ENCODE data around the gene PLA2G2D.

The PLA2G2D gene

GRCh38 chr1:20160034-20160433 lies 40.7 kb upstream of the PLA2G2D start:
- DNase-seq (ENCODE audit: low spot score), result no peak
- TF ChIP-seq CTCF (IDR thresholded peaks at IDR 0.05; ENCODE audit: borderline replicate concordance, control extremely low read depth, extremely low read depth, insufficient read depth, missing control alignments), result no peak
- in situ Hi-C loops (cut with MboI; ENCODE audit: low sequenced_read_pairs, unreplicated experiment), result loop anchor here (25.0 kb wide), 1 partner anchor 248 kb away; the partner anchor contains the start of gene PLA2G2E

- no peak for TF ChIP-seq CTCF (IDR thresholded peaks at IDR 0.05; ENCODE audit: borderline replicate concordance, control extremely low read depth, extremely low read depth, insufficient read depth, missing control alignments)
- no peak for DNase-seq (ENCODE audit: low spot score)
- in situ Hi-C loops (cut with MboI; ENCODE audit: low sequenced_read_pairs, unreplicated experiment), result loop anchor here (25.0 kb wide), 1 partner anchor 246 kb away; the partner anchor contains the start of gene PLA2G2E
These were observed 39.2 kb upstream of the PLA2G2D start for GRCh38 chr1:20158358-20159070.

GRCh38 chr1:20154301-20154831 lies 35.0 kb upstream of the PLA2G2D start:
- no peak for TF ChIP-seq CTCF (IDR thresholded peaks at IDR 0.05; ENCODE audit: borderline replicate concordance, control extremely low read depth, extremely low read depth, insufficient read depth, missing control alignments)
- in situ Hi-C loops (cut with MboI; ENCODE audit: low sequenced_read_pairs, unreplicated experiment), result loop anchor here (25.0 kb wide), 1 partner anchor 242 kb away; the partner anchor contains the start of gene PLA2G2E
- no peak for DNase-seq (ENCODE audit: low spot score)

- in situ Hi-C loops (cut with MboI; ENCODE audit: low sequenced_read_pairs, unreplicated experiment), result loop anchor here (25.0 kb wide), 1 partner anchor 241 kb away; the partner anchor contains the start of gene PLA2G2E
- TF ChIP-seq CTCF (IDR thresholded peaks at IDR 0.05; ENCODE audit: borderline replicate concordance, control extremely low read depth, extremely low read depth, insufficient read depth, missing control alignments), result no peak
- DNase-seq (ENCODE audit: low spot score), result peak; percentile 19
These were observed 33.7 kb upstream of the PLA2G2D start for GRCh38 chr1:20153000-20153418.

- no peak for DNase-seq (ENCODE audit: low spot score)
- in situ Hi-C loops (cut with MboI; ENCODE audit: low sequenced_read_pairs, unreplicated experiment), result loop anchor here (25.0 kb wide), 1 partner anchor 240 kb away; the partner anchor contains the start of gene PLA2G2E
- TF ChIP-seq CTCF (IDR thresholded peaks at IDR 0.05; ENCODE audit: borderline replicate concordance, control extremely low read depth, extremely low read depth, insufficient read depth, missing control alignments), result no peak
These were observed 33.2 kb upstream of the PLA2G2D start for GRCh38 chr1:20152599-20152930.

GRCh38 chr1:20151906-20152598 lies 32.7 kb upstream of the PLA2G2D start:
- TF ChIP-seq CTCF (IDR thresholded peaks at IDR 0.05; ENCODE audit: borderline replicate concordance, control extremely low read depth, extremely low read depth, insufficient read depth, missing control alignments), result peak; percentile 88
- in situ Hi-C loops (cut with MboI; ENCODE audit: low sequenced_read_pairs, unreplicated experiment), result loop anchor here (25.0 kb wide), 1 partner anchor 240 kb away; the partner anchor contains the start of gene PLA2G2E
- peak; percentile 93 for DNase-seq (ENCODE audit: low spot score)

All from GM13976 (cell line).